Parathyroid adenoma (tissue), 2 donors: ENCODE results near the gene DNAL4.

Experiments used
- H2AFZ ChIP-seq: fragments of 300-600 bp; sonication (generic); one replicate; pipeline ENCODE4 v1.7.0; 2017; ENCODE audit warnings: antibody characterized with exemption, mild to moderate bottlenecking
- H3K27ac ChIP-seq: fragments of 300-600 bp; sonication (generic); one replicate; pipeline ENCODE4 v1.7.0; 2017
- H3K27me3 ChIP-seq: fragments of 300-600 bp; sonication (generic); one replicate; pipeline ENCODE4 v1.7.0; 2017; ENCODE audit warnings: low read length; ENCODE audit not compliant: control insufficient read depth, insufficient read depth
- H3K36me3 ChIP-seq: fragments of 300-600 bp; sonication (generic); one replicate; pipeline ENCODE4 v1.7.0; 2017; ENCODE audit warnings: low read length; ENCODE audit not compliant: control insufficient read depth, insufficient read depth
- H3K4me1 ChIP-seq: fragments of 300-600 bp; sonication (generic); one replicate; pipeline ENCODE4 v1.7.0; 2017; ENCODE audit warnings: control low read depth
- H3K4me2 ChIP-seq: fragments of 300-600 bp; sonication (generic); one replicate; pipeline ENCODE4 v1.7.0; 2017; ENCODE audit warnings: low read length
- H3K4me3 ChIP-seq: fragments of 300-600 bp; sonication (generic); one replicate; pipeline ENCODE4 v1.7.0; 2017; ENCODE audit warnings: low read depth, low read length
- H3K79me2 ChIP-seq: fragments of 300-600 bp; sonication (generic); one replicate; pipeline ENCODE4 v1.7.0; 2017; ENCODE audit warnings: control low read depth
- H3K9ac ChIP-seq: fragments of 300-600 bp; sonication (generic); one replicate; pipeline ENCODE4 v1.7.0; 2017; ENCODE audit warnings: mild to moderate bottlenecking
- H3K9me3 ChIP-seq: fragments of 300-600 bp; sonication (generic); one replicate; pipeline ENCODE4 v1.7.0; 2017; ENCODE audit warnings: low read length; ENCODE audit not compliant: control insufficient read depth
- TF ChIP-seq, protein P1 (sequence below): fragments of 300-600 bp; sonication (generic); IDR thresholded peaks from one replicate; pipeline ENCODE4 v1.7.0; 2017; ENCODE audit warnings: antibody characterized with exemption, mild to moderate bottlenecking
- donor health status: primary hyperparathyroidism.

The DNAL4 gene

DNA sequence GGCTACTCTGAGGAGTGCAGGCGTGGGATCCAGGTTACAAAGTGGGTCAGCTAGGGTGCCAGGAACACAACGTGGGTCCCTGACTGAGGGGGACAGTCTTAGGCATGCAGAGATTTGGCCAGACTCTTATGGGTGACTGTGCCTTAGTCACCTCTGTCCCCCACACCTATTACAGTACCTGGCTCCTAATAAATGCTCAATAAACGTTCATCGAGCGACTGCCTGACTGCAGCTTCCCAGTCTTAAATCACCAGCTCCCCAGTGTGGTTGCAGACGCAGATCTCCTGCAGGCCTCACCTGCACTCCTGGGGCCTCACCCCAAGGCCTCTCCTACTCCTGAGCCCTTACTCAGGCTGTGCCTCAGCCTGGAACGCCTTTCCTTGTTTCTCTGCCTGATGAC is 34.9 kb downstream of the DNAL4 start:
- Histone ChIP-seq H2AFZ (no peak overlapping the region), H3K36me3 (no peaks in the 10 kb centered on the region), H3K9me3 (no peaks in the 10 kb centered on the region), H3K27me3 (no peaks in the 10 kb centered on the region), H3K27ac (no peak overlapping the region), H3K79me2 (no peaks in the 10 kb centered on the region), H3K4me2 (no peak overlapping the region), H3K9ac (no peak overlapping the region), H3K4me3 (no peak overlapping the region), H3K4me1 (no peaks in the 10 kb centered on the region)
- TF ChIP-seq, protein P1, sequence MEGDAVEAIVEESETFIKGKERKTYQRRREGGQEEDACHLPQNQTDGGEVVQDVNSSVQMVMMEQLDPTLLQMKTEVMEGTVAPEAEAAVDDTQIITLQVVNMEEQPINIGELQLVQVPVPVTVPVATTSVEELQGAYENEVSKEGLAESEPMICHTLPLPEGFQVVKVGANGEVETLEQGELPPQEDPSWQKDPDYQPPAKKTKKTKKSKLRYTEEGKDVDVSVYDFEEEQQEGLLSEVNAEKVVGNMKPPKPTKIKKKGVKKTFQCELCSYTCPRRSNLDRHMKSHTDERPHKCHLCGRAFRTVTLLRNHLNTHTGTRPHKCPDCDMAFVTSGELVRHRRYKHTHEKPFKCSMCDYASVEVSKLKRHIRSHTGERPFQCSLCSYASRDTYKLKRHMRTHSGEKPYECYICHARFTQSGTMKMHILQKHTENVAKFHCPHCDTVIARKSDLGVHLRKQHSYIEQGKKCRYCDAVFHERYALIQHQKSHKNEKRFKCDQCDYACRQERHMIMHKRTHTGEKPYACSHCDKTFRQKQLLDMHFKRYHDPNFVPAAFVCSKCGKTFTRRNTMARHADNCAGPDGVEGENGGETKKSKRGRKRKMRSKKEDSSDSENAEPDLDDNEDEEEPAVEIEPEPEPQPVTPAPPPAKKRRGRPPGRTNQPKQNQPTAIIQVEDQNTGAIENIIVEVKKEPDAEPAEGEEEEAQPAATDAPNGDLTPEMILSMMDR, result no peak

DNA sequence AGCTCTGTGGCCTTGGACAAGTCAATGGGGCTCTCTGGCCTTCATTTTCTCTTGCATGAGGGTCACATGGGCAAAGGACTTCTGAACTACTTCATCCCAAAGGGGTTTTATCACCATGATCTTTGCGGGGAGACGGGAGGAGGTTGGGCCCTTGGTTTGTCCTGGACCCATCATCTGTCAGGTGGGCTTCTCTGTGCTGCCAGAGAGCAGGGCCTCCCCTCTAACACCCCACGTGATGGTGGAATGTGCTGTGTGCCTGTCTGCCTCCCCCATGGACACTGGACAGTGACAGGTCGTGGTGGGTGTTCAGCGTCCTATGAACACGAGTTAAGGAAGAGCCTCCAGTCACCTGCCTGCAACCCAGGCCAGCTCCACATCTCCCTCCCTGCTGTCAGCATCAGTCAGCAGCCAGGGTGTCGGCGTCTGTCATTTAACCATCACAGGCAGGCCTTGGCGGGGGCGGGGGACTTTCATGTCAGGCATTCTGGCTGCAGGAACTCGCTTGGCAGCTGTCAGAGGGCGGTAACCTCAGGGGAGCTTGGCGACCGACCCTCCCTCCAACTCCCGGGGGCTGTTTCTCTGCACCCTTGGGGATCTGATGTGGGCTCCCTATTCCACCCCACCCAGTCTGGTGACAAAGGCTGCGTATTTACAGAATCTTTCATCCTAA is 35.5 kb downstream of the DNAL4 start:
- H3K27me3 ChIP-seq, result no peaks in the 10 kb centered on the region
- no peak overlapping the region for H3K4me3 ChIP-seq
- no peaks in the 10 kb centered on the region for H3K36me3 ChIP-seq
- H2AFZ ChIP-seq, result no peak overlapping the region
- no peaks in the 10 kb centered on the region for H3K9me3 ChIP-seq
- H3K9ac ChIP-seq, result no peak overlapping the region
- H3K27ac ChIP-seq, result no peak overlapping the region
- no peaks in the 10 kb centered on the region for H3K79me2 ChIP-seq
- TF ChIP-seq, protein P1, result no peak
- no peak overlapping the region for H3K4me2 ChIP-seq
- H3K4me1 ChIP-seq, result no peaks in the 10 kb centered on the region

DNA sequence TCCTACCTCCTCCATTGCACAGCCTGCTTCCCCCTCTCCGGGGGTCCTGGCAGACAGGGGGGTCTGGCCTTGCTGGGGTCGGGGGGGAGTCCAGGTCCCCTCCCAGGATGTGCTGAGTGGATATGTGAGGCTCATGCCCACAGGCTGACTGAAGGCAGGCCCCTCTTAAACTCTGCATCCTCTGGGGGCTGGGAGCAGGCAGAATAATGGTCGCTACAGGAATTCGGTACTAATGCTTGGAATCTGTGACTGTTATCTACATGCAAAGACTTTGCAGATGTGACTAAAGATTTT is 36.5 kb downstream of the DNAL4 start:
- H3K4me3 ChIP-seq, result no peak overlapping the region
- no peaks in the 10 kb centered on the region for H3K4me1 ChIP-seq
- H3K9ac ChIP-seq, result no peak overlapping the region
- H3K4me2 ChIP-seq, result no peak overlapping the region
- no peaks in the 10 kb centered on the region for H3K27me3 ChIP-seq
- no peak overlapping the region for H3K27ac ChIP-seq
- TF ChIP-seq, protein P1, result no peak
- no peaks in the 10 kb centered on the region for H3K9me3 ChIP-seq
- no peaks in the 10 kb centered on the region for H3K79me2 ChIP-seq
- H3K36me3 ChIP-seq, result no peaks in the 10 kb centered on the region
- no peak overlapping the region for H2AFZ ChIP-seq

DNA sequence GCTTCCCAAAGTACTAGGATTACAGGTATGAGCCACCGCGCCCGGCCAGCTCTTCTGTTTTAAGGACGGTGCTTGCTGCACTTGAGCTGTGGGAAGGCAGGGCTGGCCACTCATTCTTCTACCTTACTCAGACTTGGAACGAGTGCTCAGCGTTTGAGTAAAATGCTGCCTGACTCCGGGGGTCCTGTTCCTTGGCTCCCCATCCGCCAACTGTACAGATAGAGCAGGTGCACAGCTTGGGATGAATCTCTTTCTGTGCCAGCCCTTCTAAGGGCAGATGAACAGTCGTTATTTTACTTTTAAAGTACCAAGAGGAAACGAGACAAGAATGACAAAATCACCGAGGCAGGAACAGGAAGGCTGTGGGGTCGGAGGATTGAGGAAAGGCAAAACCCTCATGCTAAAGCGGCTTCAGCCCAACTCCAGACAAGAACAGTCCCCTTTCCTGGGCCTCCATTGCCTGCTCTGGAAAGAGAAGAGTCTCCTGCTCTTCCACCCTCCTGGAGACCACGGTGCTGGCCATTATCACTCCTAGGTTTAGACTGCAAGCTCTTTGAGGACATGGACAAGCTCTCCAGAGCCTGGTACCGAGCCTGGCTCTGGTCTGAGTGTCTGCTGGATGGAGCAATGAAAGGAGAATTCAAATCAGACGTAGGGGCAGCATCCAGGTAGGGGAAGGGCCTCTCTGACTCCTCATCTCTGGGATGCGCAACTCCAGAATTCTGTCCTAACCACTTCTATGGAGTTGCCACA is 37.1 kb downstream of the DNAL4 start:
- Histone ChIP-seq H3K9me3 (no peaks in the 10 kb centered on the region), H3K4me2 (no peak overlapping the region), H3K79me2 (no peaks in the 10 kb centered on the region), H3K27ac (no peak overlapping the region), H3K36me3 (no peaks in the 10 kb centered on the region), H2AFZ (peak overlapping the region; percentile 82), H3K4me1 (no peaks in the 10 kb centered on the region), H3K9ac (no peak overlapping the region), H3K27me3 (no peaks in the 10 kb centered on the region), H3K4me3 (no peak overlapping the region)
- TF ChIP-seq, protein P1, result no peak
